Upper lobe of left lung (tissue), 4 donors: Measurements from ENCODE around the gene PKP1.

Source experiments
- POLR2A ChIP-seq, 4 donors: fragments of 450-650 bp; IDR thresholded peaks; one replicate each; pipeline ENCODE4 v1.5.1; 2016 to 2017; ENCODE audit warnings: antibody characterized with exemption in 4 of 4, mild to moderate bottlenecking in 2 of 4
- POLR2AphosphoS5 ChIP-seq, 2 donors: sonication (generic); formaldehyde crosslinking; IDR thresholded peaks; one replicate each; pipeline ENCODE4 v1.5.1; 2017; ENCODE audit warnings: antibody characterized with exemption in 2 of 2
- TF ChIP-seq, protein P1 (sequence below), 6 experiments: fragments of 450-650 bp in 4 of 6; fragments of 200-600 bp in 2 of 6; sonication (generic) in 2 of 6; IDR thresholded peaks; one replicate each; pipeline ENCODE4 v1.5.1; 2016 to 2019; ENCODE audit warnings: antibody characterized with exemption in 6 of 6

DNA sequence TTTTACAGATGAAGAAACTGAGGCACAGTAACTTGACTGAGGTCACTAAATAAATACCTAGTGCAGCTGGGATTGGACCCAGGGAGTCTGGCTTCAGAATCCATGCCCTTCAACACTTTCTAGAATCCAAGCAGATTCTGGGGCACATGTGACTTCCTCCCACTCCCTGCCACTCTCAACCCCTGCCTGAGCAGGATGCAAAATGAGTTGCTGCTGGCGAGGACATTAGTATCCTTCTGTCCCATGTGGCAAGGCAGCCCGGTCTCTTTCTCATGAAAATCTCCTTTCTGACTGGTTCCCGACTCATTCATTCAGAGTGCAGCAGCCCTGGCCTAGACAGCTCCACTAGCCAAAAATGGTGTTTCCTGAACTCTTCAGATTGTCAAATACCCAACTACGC, 65.8 kb downstream of the PKP1 start:
- TF ChIP-seq, protein P1, sequence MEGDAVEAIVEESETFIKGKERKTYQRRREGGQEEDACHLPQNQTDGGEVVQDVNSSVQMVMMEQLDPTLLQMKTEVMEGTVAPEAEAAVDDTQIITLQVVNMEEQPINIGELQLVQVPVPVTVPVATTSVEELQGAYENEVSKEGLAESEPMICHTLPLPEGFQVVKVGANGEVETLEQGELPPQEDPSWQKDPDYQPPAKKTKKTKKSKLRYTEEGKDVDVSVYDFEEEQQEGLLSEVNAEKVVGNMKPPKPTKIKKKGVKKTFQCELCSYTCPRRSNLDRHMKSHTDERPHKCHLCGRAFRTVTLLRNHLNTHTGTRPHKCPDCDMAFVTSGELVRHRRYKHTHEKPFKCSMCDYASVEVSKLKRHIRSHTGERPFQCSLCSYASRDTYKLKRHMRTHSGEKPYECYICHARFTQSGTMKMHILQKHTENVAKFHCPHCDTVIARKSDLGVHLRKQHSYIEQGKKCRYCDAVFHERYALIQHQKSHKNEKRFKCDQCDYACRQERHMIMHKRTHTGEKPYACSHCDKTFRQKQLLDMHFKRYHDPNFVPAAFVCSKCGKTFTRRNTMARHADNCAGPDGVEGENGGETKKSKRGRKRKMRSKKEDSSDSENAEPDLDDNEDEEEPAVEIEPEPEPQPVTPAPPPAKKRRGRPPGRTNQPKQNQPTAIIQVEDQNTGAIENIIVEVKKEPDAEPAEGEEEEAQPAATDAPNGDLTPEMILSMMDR (IDR thresholded peaks at IDR 0.05) = no peak
- TF ChIP-seq POLR2AphosphoS5 (IDR thresholded peaks at IDR 0.05) (no peak), POLR2A (IDR thresholded peaks at IDR 0.05) (no peak)
